MCF 10A (cell line): Measurements from ENCODE around the gene EGFL8. TPM values are rescaled to one million over a fixed set of nuclear protein-coding genes. Genes with fewer than 3 reads are reported as not detected.
A peak's percentile ranks its signal among the peaks of the same experiment; 100 is the strongest.

Experiments used
- BruUV-seq: library from RNA; stranded (reverse); fragments of 400-500 nt; replicated peaks from 2 replicates; lab custom pipeline; 2021; lab: Mats Ljungman, UMichigan
- CTCF ChIA-PET: fragments of 300-600 bp; sonication (Branson Sonifier 250); formaldehyde crosslinking; extraction: SDS; loops from one replicate; lab custom pipeline; 2021; ENCODE audit warnings: antibody characterized with exemption, inconsistent platforms; lab: Yijun Ruan, JAX
- POLR2A ChIA-PET: fragments of 300-600, 350-650 bp; sonication (Branson Sonifier 250); formaldehyde crosslinking; extraction: SDS; loops from one replicate; lab custom pipeline; 2020; ENCODE audit warnings: antibody characterized with exemption, inconsistent platforms; lab: Yijun Ruan, JAX
- DNase-seq: peaks from one replicate; pipeline ENCODE4 v3.0.0-alpha.2; 2018; ENCODE audit not compliant: unreplicated experiment
- H3K27ac Mint-ChIP-seq: one replicate; pipeline ENCODE4 v1.8.0; 2022; ENCODE audit warnings: mild to moderate bottlenecking, low read depth, mixed read lengths; ENCODE audit not compliant: unreplicated experiment
- H3K27me3 Mint-ChIP-seq: one replicate; pipeline ENCODE4 v1.8.0; 2022; ENCODE audit warnings: mixed read lengths; ENCODE audit not compliant: insufficient read depth, unreplicated experiment
- H3K36me3 Mint-ChIP-seq: one replicate; pipeline ENCODE4 v1.8.0; 2022; ENCODE audit warnings: mild to moderate bottlenecking, moderate library complexity, mixed read lengths; ENCODE audit not compliant: insufficient read depth, unreplicated experiment
- H3K4me1 Mint-ChIP-seq: one replicate; pipeline ENCODE4 v1.8.0; 2022; ENCODE audit warnings: mixed read lengths; ENCODE audit not compliant: insufficient read depth, unreplicated experiment
- H3K4me3 Mint-ChIP-seq: one replicate; pipeline ENCODE4 v1.8.0; 2022; ENCODE audit warnings: mild to moderate bottlenecking, moderate library complexity, mixed read lengths; ENCODE audit not compliant: unreplicated experiment
- H3K9me3 Mint-ChIP-seq: one replicate; pipeline ENCODE4 v1.8.0; 2022; ENCODE audit warnings: mixed read lengths; ENCODE audit not compliant: unreplicated experiment
- intact Hi-C: fragments of 100-400 bp; cut with micrococcal nuclease; formaldehyde crosslinking; loops from 2 replicates; pipeline ENCODE4 v1.14.1; 2022
- total RNA-seq: library from RNA; stranded (reverse); gene quantifications from 2 replicates; pipeline ENCODE4 v1.2.3, GENCODE V29; 2022
- TF ChIP-seq, protein P1 (sequence below): fragments of 200-600 bp; IDR thresholded peaks from one replicate; pipeline ENCODE4 v1.8.0; 2022; ENCODE audit warnings: antibody characterized with exemption, mild to moderate bottlenecking; ENCODE audit not compliant: unreplicated experiment

EGFL8 gene
- total RNA-seq, 1 experiment from 2014 or later: 3.1 TPM

DNA sequence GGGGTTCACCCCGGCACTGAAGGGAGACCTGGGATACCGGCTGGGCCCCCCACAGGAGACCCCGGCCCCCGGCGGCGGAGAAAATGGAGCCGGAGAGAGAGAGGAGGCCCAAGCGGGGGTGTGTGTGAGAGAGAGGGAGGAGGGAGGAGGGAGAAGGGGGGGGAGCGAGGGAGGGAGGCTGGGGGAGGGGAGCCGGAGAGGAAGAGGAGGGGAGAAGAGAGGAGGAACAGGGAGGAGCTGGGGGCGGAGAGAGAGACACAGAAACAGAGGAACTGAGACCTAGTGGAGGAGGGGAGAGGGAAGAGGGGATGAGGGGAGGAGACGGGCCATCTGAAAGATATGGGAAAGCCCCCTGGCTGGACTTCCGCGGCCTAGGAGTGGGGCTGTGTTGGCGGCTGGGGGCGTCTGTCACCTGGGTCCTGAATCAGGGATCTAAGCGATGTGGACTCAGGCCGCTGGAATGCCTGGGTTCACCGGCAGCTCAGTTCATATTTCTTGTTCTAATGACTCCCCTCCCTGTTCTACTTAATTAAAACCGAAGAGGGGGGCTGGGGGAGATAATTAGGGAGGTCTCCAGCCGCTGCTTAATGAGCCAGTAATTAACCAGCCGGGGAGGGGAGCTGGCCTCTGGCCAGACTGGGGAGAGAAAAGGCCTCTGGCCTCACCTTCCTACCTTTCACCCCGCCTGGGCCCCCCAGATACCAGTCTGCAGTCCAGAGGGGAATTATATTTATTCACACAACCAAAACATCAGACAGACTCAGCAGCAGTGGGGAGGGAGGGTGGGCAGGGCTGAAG, 25.9 kb downstream of the EGFL8 start, which contains the start of gene PBX2:
TSS of gene PBX2 (minus strand) at position 149 of the 798 bp plus-strand sequence. CDS start 287 bp downstream, outside the sequence.
- ChIA-PET POLR2A (interaction anchor here (0.6 to 3.2 kb wide), 16 partner anchors 8 to 1200 kb away, joined by 3 to 78 read pairs (median 3); partner anchors contain the start of genes AGPAT1, ATF6B, BRD2 and FKBPL), CTCF (interaction anchor here (0.9 kb wide), 1 partner anchor 13 kb away, joined by 3 read pairs; no protein-coding TSS in a partner anchor)
- TF ChIP-seq, protein P1, sequence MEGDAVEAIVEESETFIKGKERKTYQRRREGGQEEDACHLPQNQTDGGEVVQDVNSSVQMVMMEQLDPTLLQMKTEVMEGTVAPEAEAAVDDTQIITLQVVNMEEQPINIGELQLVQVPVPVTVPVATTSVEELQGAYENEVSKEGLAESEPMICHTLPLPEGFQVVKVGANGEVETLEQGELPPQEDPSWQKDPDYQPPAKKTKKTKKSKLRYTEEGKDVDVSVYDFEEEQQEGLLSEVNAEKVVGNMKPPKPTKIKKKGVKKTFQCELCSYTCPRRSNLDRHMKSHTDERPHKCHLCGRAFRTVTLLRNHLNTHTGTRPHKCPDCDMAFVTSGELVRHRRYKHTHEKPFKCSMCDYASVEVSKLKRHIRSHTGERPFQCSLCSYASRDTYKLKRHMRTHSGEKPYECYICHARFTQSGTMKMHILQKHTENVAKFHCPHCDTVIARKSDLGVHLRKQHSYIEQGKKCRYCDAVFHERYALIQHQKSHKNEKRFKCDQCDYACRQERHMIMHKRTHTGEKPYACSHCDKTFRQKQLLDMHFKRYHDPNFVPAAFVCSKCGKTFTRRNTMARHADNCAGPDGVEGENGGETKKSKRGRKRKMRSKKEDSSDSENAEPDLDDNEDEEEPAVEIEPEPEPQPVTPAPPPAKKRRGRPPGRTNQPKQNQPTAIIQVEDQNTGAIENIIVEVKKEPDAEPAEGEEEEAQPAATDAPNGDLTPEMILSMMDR: no peak
- Mint-ChIP-seq H3K4me3 (peak within 1 kb of the TSS; percentile 83), H3K4me1 (peaks cover 33% of the 10 kb centered on the region), H3K36me3 (peaks cover 28% of the 10 kb centered on the region), H3K9me3 (no peaks in the 10 kb centered on the region), H3K27ac (peak within 1 kb of the TSS; percentile 86), H3K27me3 (no peaks in the 10 kb centered on the region)
- DNase-seq: peak; percentile 92
- intact Hi-C loops: no loop called here
- BruUV-seq: TSS peak; percentile 97

DNA sequence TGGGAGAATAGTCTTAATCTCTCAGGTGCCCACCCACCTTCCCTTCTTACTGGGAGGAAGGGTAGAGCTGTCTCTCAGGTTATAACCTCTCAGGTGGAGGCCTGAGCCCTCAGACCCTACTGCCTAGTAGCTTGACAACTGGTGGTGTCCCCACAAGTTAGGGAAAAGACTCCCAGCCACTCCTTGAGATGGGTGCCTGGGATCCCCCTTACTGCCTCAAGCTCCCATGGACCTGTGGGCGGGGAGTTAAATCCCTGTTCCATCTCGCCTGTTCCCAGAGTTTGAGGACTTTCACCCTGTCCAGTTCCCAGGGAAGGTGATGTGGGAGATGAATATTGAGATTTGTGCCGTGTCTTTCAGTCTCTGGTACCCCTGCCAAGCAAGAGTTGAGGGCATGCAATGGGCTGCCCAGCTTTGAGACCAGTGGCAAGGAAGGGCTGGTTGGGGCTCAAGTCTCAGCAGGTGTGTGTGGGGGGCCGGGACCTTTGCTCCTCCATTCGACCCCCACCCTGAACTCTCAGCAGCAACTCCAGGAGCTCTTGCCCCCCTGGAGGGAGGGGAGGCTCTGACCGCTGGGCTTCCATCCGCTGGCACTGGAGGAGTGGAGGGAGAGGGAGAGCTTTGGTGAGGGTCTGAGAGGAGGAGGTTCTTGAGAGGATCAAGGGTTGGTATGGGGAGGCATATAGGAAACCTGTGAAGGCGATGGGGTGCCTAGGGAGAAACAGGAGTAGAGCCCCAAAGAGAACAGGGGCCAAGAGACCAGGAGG, 26.7 kb downstream of the EGFL8 start:
- TF ChIP-seq, protein P1: no peak
- Mint-ChIP-seq H3K4me1 (peaks cover 29% of the 10 kb centered on the region), H3K9me3 (no peaks in the 10 kb centered on the region), H3K27ac (peak overlapping the region; percentile 86), H3K27me3 (no peaks in the 10 kb centered on the region), H3K36me3 (peaks cover 19% of the 10 kb centered on the region), H3K4me3 (peak overlapping the region; percentile 83)
- CTCF ChIA-PET: interaction anchor here (0.9 kb wide), 1 partner anchor 14 kb away, joined by 3 read pairs; no protein-coding TSS in a partner anchor
- DNase-seq: no peak
- no TSS peak for BruUV-seq
- POLR2A ChIA-PET: interaction anchor here (0.7 to 5.9 kb wide), 11 partner anchors 9 to 1098 kb away, joined by 3 to 112 read pairs (median 3); partner anchors contain the start of genes AGPAT1, ATF6B, BRD2 and FKBPL
- intact Hi-C loops: no loop called here

DNA sequence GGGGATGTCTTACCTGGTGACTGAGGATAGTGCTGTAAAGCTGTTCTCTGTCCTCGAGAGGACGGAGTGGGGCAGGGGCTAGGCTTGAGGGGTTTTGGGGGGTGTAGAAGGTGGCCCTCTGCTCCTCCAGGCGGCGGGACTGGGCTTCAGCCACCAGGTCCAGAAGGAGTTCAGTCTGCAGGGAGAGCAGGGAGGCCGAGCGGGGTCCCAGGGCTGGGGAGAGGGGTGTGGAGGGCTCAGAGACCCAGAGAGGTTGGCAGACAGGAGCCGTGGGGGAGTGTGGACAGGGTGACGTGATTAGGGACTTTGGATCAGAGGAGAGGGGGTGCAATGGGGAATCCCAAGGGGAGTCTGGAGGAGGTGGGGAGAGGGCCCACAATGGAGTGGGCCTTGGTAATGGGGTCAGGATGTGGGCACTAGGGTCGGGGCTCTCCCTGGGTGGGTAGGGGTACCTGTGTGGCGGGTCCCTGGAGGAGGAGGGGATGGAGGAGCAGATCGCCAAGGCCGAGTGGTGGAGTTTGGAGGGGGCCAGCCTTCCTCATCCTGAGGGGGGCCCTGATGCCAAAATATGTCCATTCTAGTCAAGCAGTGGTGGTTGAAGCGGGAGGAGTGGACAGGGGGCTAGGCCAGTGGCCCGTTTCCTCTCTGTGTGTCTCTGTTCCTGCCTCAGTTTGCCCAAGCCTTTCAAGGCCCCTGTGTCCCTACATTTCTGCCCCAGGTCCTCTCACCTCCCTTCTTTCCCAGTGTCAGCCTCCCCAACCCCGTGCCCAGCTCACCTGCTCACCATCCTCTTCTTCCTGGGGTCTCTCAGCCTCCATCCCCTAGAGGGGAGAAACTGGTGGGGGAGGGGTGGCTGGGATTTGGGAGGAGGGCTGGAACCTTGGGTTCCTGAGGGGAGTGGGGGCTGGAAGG, 27.6 kb downstream of the EGFL8 start:
- no peaks in the 10 kb centered on the region for H3K27me3 Mint-ChIP-seq
- intact Hi-C loops: no loop called here
- H3K27ac Mint-ChIP-seq: peak overlapping the region; percentile 57
- no peak overlapping the region for H3K4me3 Mint-ChIP-seq
- POLR2A ChIA-PET: interaction anchor here (1.2 to 5.9 kb wide), 3 partner anchors 9 to 63 kb away, joined by 3 to 112 read pairs (median 19); partner anchors contain the start of genes AGPAT1, ATF6B, FKBPL and RNF5
- no peak for DNase-seq
- CTCF ChIA-PET: interaction anchor here (1.2 kb wide), 1 partner anchor 75 kb away, joined by 3 read pairs; no protein-coding TSS in a partner anchor
- no peaks in the 10 kb centered on the region for H3K9me3 Mint-ChIP-seq
- no TSS peak for BruUV-seq
- peaks cover 22% of the 10 kb centered on the region for H3K4me1 Mint-ChIP-seq
- peaks cover 11% of the 10 kb centered on the region for H3K36me3 Mint-ChIP-seq
- TF ChIP-seq, protein P1: no peak
